K562 (cell line): ENCODE results near the gene CDKN2C. TPM values are rescaled to one million over a fixed set of nuclear protein-coding genes. Genes with fewer than 3 reads are reported as not detected.

ENCODE experiments used
- ADNP ChIP-seq: fragments of 200-800 bp; sonication (Bioruptor generic); IDR thresholded peaks from 2 replicates; pipeline ENCODE4 v1.6.1; 2016; ENCODE audit warnings: missing genetic modification characterization, missing compliant biosample characterization
- ATF2 ChIP-seq: sonication (generic); formaldehyde crosslinking; IDR thresholded peaks from 2 replicates; pipeline ENCODE4 v1.8.1; 2022; ENCODE audit warnings: missing genetic modification reagents
- CEBPB ChIP-seq: fragments of 450-650 bp; IDR thresholded peaks from 2 replicates; pipeline ENCODE4 v1.6.1; 2016; ENCODE audit warnings: missing genetic modification characterization, missing compliant biosample characterization
- EGR1 ChIP-seq: fragments of 450-650 bp; conservative IDR thresholded peaks from 2 replicates; pipeline ENCODE4 v1.6.1; 2017; ENCODE audit warnings: mild to moderate bottlenecking
- FOXK1 ChIP-seq: sonication (generic); formaldehyde crosslinking; IDR thresholded peaks from 2 replicates; pipeline ENCODE4 v1.8.0; 2022; ENCODE audit warnings: missing genetic modification reagents, mild to moderate bottlenecking, borderline replicate concordance
- HOXB6 ChIP-seq: fragments of 250-450 bp; sonication (Bioruptor Pico); IDR thresholded peaks from 2 replicates; pipeline ENCODE4 v1.5.1; 2022; ENCODE audit warnings: mild to moderate bottlenecking, borderline replicate concordance
- KDM2B ChIP-seq: fragments of 250-450 bp; sonication (Bioruptor Pico); IDR thresholded peaks from 2 replicates; pipeline ENCODE4 v1.8.0; 2021; ENCODE audit warnings: mild to moderate bottlenecking, moderate library complexity
- KDM5B ChIP-seq: fragments of 200-600 bp; sonication (generic); IDR thresholded peaks from 2 replicates; pipeline ENCODE4 v1.6.1; 2012; ENCODE audit warnings: low read depth, mild to moderate bottlenecking, moderate library complexity, low read length, control low read depth, inconsistent platforms; ENCODE audit not compliant: insufficient replicate concordance
- NELFE ChIP-seq: IDR thresholded peaks from 2 replicates; pipeline ENCODE4 v1.6.1; 2011; ENCODE audit warnings: mild to moderate bottlenecking; ENCODE audit not compliant: insufficient read depth, insufficient read length
- SETDB1 ChIP-seq: IDR thresholded peaks from one replicate; pipeline ENCODE4 v1.6.1; 2012; ENCODE audit warnings: low read length, control low read depth, inconsistent platforms
- ZNF282 ChIP-seq: sonication (generic); formaldehyde crosslinking; IDR thresholded peaks from 2 replicates; pipeline ENCODE4 v1.8.1; 2023; ENCODE audit warnings: missing genetic modification reagents
- ZNF695 ChIP-seq: fragments of 450-650 bp; formaldehyde crosslinking; IDR thresholded peaks from 2 replicates; pipeline ENCODE4 v1.4.0; 2020; ENCODE audit warnings: mild to moderate bottlenecking, moderate library complexity
- ZNF76 ChIP-seq: fragments of 250-450 bp; sonication (Bioruptor Pico); IDR thresholded peaks from 2 replicates; pipeline ENCODE4 v1.4.0; 2020; ENCODE audit warnings: mild to moderate bottlenecking, moderate library complexity, borderline replicate concordance
- polyA plus RNA-seq, 8 experiments: library from polyadenylated mRNA; depleted of rRNA in 4 of 8; stranded (reverse) in 5 of 8; unstranded in 3 of 8; fragments of >200 nt; fragmentation: Nextera tagmentation in 2 of 8; fragmentation: Illumina TruSeq in 1 of 8; extraction: Ambion mirVana in 2 of 8; extraction: Trizol in 1 of 8; gene quantifications; 2 replicates each; pipeline versions ENCODE4 v1.2.1 to v1.2.3, GENCODE V29; 2011 to 2014; ENCODE audit warnings: inconsistent platforms in 1 of 8, missing spikeins in 1 of 8
- total RNA-seq, 7 experiments: library from RNA; depleted of rRNA in 6 of 7; stranded (reverse); fragments of >200 nt in 6 of 7; fragmentation: Illumina TruSeq in 2 of 7; extraction: Trizol in 2 of 7; gene quantifications; 2 replicates each; pipeline versions ENCODE4 v1.2.1 to v1.2.3, GENCODE V29; 2011 to 2021; ENCODE audit warnings: low replicate concordance in 1 of 7
- TF ChIP-seq, protein P1 (sequence below), 2 experiments: fragments of 450-650 bp in 1 of 2; sonication (generic) in 1 of 2; formaldehyde crosslinking; conservative IDR thresholded peaks; 2 replicates each; pipeline versions ENCODE4 v1.4.0 to v1.8.1; 2020 to 2022; ENCODE audit warnings: mild to moderate bottlenecking in 1 of 2, missing genetic modification reagents in 1 of 2

The CDKN2C gene
- total and polyA plus RNA-seq, 9 of the 15 experiments (the other 6 are each of a cell fraction or from before 2014, with no cell fraction given) = 11.9 to 74.3 (median 45.9) TPM

DNA sequence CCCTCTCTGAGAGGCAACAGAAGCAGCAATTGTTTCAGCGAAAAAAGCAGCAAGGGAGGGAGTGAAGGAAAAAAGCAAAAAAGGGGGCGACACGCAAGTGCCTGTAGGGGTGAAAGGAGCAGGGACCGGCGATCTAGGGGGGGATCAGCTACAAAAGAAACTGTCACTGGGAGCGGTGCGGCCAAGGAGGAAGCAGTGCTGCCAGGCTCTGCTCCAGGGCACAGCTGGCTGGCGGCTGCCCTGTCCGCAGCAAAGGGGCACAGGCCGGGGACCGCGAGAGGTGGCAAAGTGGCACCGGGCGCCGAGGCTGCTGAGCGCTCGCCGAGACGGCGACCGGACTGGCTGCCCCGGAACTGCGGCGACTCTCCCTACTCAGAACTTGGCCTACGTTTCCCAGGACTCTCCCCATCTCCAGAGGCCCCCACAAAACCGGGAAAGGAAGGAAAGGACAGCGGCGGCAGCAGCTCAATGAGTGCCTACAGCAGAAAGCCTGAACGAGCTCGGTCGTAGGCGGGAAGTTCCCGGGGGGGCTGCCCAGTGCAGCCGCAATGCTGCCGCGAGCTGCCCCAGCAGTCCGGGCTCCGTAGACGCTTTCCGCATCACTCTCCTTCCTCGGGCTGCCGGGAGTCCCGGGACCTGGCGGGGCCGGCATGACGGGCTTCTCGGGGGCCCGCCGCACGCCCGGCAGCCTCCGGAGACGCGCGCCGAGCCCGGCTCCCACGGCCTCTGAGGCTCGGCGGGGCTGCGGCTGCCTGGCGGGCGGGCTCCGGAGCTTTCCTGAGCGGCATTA, 1.0 kb upstream of the CDKN2C start (continued):
- no peak; the same call in 1 of the 2 replicates for TF ChIP-seq ZNF282
- no peak; the same call in 1 of the 2 replicates for TF ChIP-seq ZNF76 (CRISPR knock-in tag)
- peak; percentile 51 for TF ChIP-seq KDM5B
- TF ChIP-seq KDM2B = no peak
- TF ChIP-seq NELFE = no peak
- no peak for TF ChIP-seq CEBPB (tag)
- TF ChIP-seq EGR1 = 0 out of 2 replicates have a peak, but pooled peaks have one; percentile 28
- TF ChIP-seq, protein P1, sequence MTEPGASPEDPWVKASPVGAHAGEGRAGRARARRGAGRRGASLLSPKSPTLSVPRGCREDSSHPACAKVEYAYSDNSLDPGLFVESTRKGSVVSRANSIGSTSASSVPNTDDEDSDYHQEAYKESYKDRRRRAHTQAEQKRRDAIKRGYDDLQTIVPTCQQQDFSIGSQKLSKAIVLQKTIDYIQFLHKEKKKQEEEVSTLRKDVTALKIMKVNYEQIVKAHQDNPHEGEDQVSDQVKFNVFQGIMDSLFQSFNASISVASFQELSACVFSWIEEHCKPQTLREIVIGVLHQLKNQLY (CRISPR knock-in tag; conservative IDR thresholded peaks at IDR 0.05) = no peak
- no peak for TF ChIP-seq FOXK1 (CRISPR knock-in tag)
- TF ChIP-seq SETDB1 = no peak
- TF ChIP-seq ZNF695 (CRISPR knock-in tag) = no peak
- TF ChIP-seq ATF2 (CRISPR knock-in tag) = no peak
- TF ChIP-seq ADNP (tag) = no peak
- TF ChIP-seq HOXB6 (CRISPR knock-in tag) = no peak
